ENCODE results near the gene NFIB.

DNA sequence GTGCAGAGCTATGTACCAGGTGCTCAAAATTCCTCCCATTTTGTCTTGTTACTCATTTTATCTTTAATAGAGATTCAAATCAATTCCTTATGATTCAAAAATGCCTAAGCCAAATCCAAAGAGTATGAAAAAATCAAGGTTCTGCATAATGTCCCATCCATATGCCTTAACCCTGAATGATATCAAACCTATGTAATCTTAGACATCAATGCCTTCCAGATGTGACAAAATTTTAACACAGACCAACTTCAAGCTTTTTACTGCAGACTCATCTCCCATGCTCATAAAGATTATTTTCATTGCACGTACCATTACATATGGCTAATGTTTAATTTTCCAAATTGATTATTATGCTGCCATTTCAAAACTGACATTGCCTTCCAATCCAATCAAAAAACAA lies 122.4 kb downstream of the NFIB start:
- TF ChIP-seq, protein P1, sequence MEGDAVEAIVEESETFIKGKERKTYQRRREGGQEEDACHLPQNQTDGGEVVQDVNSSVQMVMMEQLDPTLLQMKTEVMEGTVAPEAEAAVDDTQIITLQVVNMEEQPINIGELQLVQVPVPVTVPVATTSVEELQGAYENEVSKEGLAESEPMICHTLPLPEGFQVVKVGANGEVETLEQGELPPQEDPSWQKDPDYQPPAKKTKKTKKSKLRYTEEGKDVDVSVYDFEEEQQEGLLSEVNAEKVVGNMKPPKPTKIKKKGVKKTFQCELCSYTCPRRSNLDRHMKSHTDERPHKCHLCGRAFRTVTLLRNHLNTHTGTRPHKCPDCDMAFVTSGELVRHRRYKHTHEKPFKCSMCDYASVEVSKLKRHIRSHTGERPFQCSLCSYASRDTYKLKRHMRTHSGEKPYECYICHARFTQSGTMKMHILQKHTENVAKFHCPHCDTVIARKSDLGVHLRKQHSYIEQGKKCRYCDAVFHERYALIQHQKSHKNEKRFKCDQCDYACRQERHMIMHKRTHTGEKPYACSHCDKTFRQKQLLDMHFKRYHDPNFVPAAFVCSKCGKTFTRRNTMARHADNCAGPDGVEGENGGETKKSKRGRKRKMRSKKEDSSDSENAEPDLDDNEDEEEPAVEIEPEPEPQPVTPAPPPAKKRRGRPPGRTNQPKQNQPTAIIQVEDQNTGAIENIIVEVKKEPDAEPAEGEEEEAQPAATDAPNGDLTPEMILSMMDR (IDR thresholded peaks at IDR 0.05): no peak
- no peak for TF ChIP-seq POLR2A (IDR thresholded peaks at IDR 0.05)

Data from uterus (tissue), 2 donors.